GM19324 (cell line): ENCODE results near the gene TCF12.

ENCODE experiments used
- ATAC-seq: cut with Tn5 transposase; IDR thresholded peaks from one replicate; pipeline ENCODE4 v1.9.1; 2021; ENCODE audit warnings: mild to moderate bottlenecking, moderate library complexity; ENCODE audit not compliant: unreplicated experiment, low FRiP score

The TCF12 gene

DNA sequence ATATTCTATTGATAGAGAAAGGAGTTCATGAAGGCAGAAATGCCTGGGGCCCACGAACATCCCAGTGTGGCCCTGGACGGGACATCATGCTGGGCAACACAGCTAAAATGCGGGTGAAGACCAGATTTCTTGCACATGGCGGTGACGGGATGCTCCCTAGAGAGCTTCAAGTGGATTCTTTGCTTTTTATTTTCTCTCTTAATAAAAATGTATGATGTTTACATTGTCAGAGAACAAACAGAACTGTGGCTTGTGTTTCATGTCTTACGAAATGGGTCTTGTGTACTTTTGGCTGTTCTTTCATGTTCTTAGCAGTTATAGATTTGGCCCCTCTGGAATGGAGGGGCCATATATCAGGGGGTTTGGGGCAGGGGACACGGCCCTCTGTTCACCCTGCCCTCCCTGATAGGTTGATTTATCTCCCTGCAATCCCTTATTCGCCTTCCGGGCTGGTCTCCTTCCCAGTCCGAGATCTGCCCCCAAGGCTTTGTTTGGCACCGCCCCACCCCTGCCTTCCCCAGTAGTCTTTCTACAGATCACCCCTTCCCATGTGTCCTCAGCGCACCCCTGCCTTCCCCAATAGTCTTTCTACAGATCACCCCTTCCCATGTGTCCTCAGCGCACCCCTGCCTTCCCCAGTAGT, 389.2 kb downstream of the TCF12 start:
- no peak for ATAC-seq

GRCh38 chr15:57308170-57308545, 389.7 kb downstream of the TCF12 start:
- ATAC-seq: no peak

GRCh38 chr15:57309856-57310760, 391.7 kb downstream of the TCF12 start:
- ATAC-seq: no peak

GRCh38 chr15:57310876-57311275, 392.4 kb downstream of the TCF12 start:
- no peak for ATAC-seq

DNA sequence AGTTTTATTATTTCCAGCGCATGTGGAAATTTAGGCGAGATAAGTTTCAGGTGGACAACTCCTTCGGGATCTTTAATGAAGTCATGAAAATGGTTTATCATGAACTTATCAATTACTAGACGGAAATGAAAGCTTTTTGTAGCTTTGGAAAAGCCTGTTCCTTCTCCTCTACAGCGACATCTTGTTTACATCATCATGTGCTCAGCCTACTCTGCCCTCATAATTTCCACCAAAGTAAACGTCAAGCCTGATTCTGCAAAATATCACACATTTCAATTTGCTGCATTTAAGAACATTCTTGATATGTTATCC, 393.5 kb downstream of the TCF12 start:
- ATAC-seq: no peak

- ATAC-seq: no peak
These were observed 394.1 kb downstream of the TCF12 start for GRCh38 chr15:57312318-57313133.

GRCh38 chr15:57313134-57313483, 394.7 kb downstream of the TCF12 start:
- no peak for ATAC-seq

GRCh38 chr15:57314221-57314620, 395.8 kb downstream of the TCF12 start:
- ATAC-seq: no peak

- no peak for ATAC-seq
These were observed 398.0 kb downstream of the TCF12 start for GRCh38 chr15:57316451-57316850.

DNA sequence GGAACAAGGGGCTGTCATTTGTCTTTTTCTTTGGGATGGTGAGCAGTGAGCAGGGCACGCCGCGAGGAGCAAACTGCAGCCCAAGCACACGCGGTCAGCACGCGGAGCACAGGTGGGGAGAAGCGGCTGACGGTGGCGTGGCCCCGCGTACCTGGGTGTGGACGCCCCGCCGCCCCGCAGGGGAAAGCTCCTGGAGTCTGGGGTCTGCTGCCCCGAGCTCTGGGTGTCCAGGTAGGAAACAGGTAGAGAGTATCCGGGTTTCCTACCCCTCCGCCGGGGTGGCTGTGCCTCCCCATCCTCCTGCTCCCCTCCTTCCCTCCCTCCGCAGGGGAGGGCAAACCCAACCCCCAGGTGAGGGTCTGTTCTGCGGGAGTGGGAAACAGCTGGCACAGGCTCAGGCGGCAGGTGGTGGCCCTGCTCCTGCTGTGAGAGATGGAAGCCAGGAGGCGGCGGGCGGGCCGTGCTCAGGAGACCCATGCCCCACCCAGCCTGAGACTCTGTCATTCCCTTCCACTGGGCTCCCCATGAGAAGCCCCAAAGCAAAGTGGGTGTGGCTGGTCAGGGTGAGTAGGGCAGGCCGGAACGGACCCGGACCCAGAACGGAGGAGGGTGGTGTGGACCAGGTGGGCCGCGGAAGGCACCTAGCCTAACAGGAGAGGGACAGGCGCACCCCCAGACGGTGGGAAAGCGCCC, 400.9 kb downstream of the TCF12 start:
- no peak for ATAC-seq

DNA sequence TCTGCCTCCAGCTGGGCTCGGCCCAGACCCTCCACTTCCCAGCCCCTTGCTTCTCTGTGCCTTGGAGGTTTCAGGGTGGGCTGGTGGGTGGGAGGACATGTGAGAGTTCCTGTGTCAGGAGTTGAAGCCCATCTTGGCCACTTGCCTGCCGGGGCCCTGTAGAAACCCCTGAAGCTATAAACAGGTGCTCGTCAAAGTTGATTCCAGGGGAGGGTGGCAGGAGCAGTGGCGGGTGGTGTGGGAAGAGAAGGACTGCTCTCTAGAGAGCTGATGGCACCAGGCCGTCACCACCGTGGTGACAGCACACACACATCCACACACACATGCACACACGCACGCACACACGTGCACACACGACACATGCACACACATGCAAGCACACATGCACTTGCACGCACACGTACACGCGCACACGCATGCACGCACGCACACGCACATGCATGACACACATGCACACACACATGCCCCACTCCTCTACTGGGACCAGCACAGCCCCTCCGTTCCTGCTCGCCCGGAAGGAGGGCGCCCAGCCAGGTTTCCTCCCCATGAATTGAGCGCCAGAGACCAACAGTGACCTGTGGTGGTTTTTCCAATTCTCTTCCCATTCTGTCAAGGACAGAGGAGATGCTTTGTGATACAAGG, 401.6 kb downstream of the TCF12 start:
- no peak for ATAC-seq

- ATAC-seq: no peak
These were observed 402.3 kb downstream of the TCF12 start for GRCh38 chr15:57320631-57321220.

DNA sequence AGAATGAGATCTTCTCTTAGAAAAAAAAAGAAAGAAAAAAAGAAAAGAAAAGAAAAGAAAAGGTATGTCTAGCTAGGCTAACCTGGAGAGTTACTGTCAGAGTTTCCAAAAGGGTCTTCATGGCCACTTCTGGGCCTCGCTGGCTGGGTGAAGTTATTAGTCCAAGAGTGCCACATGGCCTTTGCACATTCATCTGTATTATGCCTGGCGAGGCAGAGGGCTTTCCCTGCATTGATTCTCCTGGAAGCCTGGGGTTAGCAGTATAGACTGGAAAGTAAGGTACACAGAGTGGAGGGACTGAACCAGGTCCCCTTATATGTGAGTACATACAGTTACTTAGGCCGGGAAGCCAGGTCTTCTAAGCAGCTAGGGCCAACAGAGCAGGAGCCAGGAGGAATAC, 403.0 kb downstream of the TCF12 start:
- ATAC-seq: no peak

DNA sequence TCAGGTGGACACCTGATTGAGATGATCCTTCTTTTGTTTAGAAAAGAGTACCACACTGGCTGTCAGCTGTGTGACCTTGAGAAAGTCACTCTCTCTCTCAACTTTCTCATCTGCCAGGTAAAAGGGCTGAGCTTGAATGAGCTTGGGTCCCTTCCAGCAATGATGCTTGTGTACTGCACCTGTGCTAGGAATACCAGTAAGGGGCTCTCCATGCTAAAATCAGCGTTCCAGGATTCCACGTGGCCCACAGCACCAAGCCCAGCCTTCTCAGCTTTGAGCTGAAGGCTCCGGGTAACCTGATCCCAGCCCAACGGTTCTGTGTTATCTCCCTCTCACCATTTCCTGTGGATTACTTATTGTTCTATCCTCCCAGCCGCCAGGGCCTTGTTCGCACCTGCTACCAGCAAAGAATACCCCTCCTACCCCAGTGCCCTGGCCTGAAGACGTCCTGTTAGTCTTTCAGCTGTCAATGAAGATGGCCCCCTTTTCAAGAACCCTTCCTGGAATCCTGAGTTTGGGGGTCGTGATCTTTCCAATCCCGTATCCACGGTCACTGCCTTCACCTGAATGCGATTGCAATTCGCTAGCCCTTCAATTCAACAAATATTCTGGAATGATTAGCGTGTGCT, 403.6 kb downstream of the TCF12 start:
- no peak for ATAC-seq

GRCh38 chr15:57322602-57323250, 404.3 kb downstream of the TCF12 start:
- no peak for ATAC-seq

GRCh38 chr15:57323299-57323805, 404.9 kb downstream of the TCF12 start:
- ATAC-seq: no peak

GRCh38 chr15:57323806-57324589, 405.6 kb downstream of the TCF12 start:
- ATAC-seq: no peak

- ATAC-seq: no peak
These were observed 406.1 kb downstream of the TCF12 start for GRCh38 chr15:57324590-57324890.
